HEK293 (cell line): ENCODE results near the gene SPACA6.

Experiments
- BCL11B ChIP-seq: fragments of 450-650 bp; formaldehyde crosslinking; IDR thresholded peaks from 2 replicates; pipeline ENCODE4 v1.5.1; 2016; ENCODE audit warnings: low read depth, missing biosample characterization, missing genetic modification characterization
- KLF8 ChIP-seq: fragments of 450-650 bp; formaldehyde crosslinking; IDR thresholded peaks from 2 replicates; pipeline ENCODE4 v1.5.1; 2016; ENCODE audit warnings: missing biosample characterization, missing genetic modification characterization
- KLF9 ChIP-seq: fragments of 450-650 bp; formaldehyde crosslinking; IDR thresholded peaks from 2 replicates; pipeline ENCODE4 v1.5.1; 2016; ENCODE audit warnings: missing biosample characterization, missing genetic modification characterization, low read depth
- PBX3 ChIP-seq: sonication (generic); formaldehyde crosslinking; IDR thresholded peaks from 2 replicates; pipeline ENCODE4 v1.8.1; 2022; ENCODE audit warnings: mild to moderate bottlenecking, moderate library complexity, missing genetic modification reagents
- SCRT1 ChIP-seq: fragments of 450-650 bp; formaldehyde crosslinking; IDR thresholded peaks from 2 replicates; pipeline ENCODE4 v1.5.1; 2016; ENCODE audit warnings: missing biosample characterization, missing genetic modification characterization, borderline replicate concordance
- SP3 ChIP-seq: fragments of 450-650 bp; formaldehyde crosslinking; IDR thresholded peaks from 2 replicates; pipeline ENCODE4 v1.5.1; 2016; ENCODE audit warnings: missing biosample characterization, missing genetic modification characterization
- SP7 ChIP-seq: fragments of 450-650 bp; formaldehyde crosslinking; IDR thresholded peaks from 2 replicates; pipeline ENCODE4 v1.5.1; 2016; ENCODE audit warnings: missing biosample characterization, missing genetic modification characterization
- ZBTB48 ChIP-seq: fragments of 450-650 bp; formaldehyde crosslinking; IDR thresholded peaks from 2 replicates; pipeline ENCODE4 v1.5.1; 2016; ENCODE audit warnings: missing biosample characterization, missing genetic modification characterization
- ZFP37 ChIP-seq: fragments of 450-650 bp; formaldehyde crosslinking; IDR thresholded peaks from 2 replicates; pipeline ENCODE4 v1.5.1; 2016; ENCODE audit warnings: missing biosample characterization, missing genetic modification characterization
- ZNF157 ChIP-seq: fragments of 450-650 bp; formaldehyde crosslinking; IDR thresholded peaks from 2 replicates; pipeline ENCODE4 v1.5.1; 2016; ENCODE audit warnings: missing biosample characterization, missing genetic modification characterization
- ZNF184 ChIP-seq: fragments of 450-650 bp; IDR thresholded peaks from 2 replicates; pipeline ENCODE4 v1.5.1; 2018; ENCODE audit warnings: missing biosample characterization, mild to moderate bottlenecking, missing genetic modification characterization
- ZNF214 ChIP-seq: fragments of 450-650 bp; formaldehyde crosslinking; IDR thresholded peaks from 2 replicates; pipeline ENCODE4 v1.5.1; 2017; ENCODE audit warnings: missing biosample characterization, mild to moderate bottlenecking, missing genetic modification characterization, borderline replicate concordance
- ZNF221 ChIP-seq: fragments of 450-650 bp; formaldehyde crosslinking; IDR thresholded peaks from 2 replicates; pipeline ENCODE4 v1.5.1; 2017; ENCODE audit warnings: missing biosample characterization, missing genetic modification characterization, borderline replicate concordance
- ZNF266 ChIP-seq: fragments of 450-650 bp; formaldehyde crosslinking; IDR thresholded peaks from 2 replicates; pipeline ENCODE4 v1.5.1; 2016; ENCODE audit warnings: missing biosample characterization, missing genetic modification characterization, low read depth
- ZNF280C ChIP-seq: fragments of 450-650 bp; formaldehyde crosslinking; IDR thresholded peaks from 2 replicates; pipeline ENCODE4 v1.5.1; 2016; ENCODE audit warnings: missing biosample characterization, missing genetic modification characterization
- ZNF354C ChIP-seq: fragments of 450-650 bp; formaldehyde crosslinking; IDR thresholded peaks from 2 replicates; pipeline ENCODE4 v1.5.1; 2016; ENCODE audit warnings: missing biosample characterization, missing genetic modification characterization, low read depth, borderline replicate concordance
- ZNF433 ChIP-seq: fragments of 450-650 bp; formaldehyde crosslinking; IDR thresholded peaks from 2 replicates; pipeline ENCODE4 v1.5.1; 2016; ENCODE audit warnings: missing biosample characterization, missing genetic modification characterization, low read depth
- ZNF501 ChIP-seq: fragments of 450-650 bp; formaldehyde crosslinking; IDR thresholded peaks from 2 replicates; pipeline ENCODE4 v1.5.1; 2016; ENCODE audit warnings: missing biosample characterization, missing genetic modification characterization
- ZNF521 ChIP-seq: fragments of 450-650 bp; formaldehyde crosslinking; IDR thresholded peaks from 2 replicates; pipeline ENCODE4 v1.5.1; 2017; ENCODE audit warnings: missing biosample characterization, mild to moderate bottlenecking, missing genetic modification characterization
- ZNF529 ChIP-seq: fragments of 450-650 bp; formaldehyde crosslinking; IDR thresholded peaks from 2 replicates; pipeline ENCODE4 v1.5.1; 2017; ENCODE audit warnings: missing genetic modification characterization, missing biosample characterization; ENCODE audit not compliant: insufficient replicate concordance
- ZNF585B ChIP-seq: fragments of 450-650 bp; formaldehyde crosslinking; IDR thresholded peaks from 2 replicates; pipeline ENCODE4 v1.5.1; 2016; ENCODE audit warnings: missing biosample characterization, missing genetic modification characterization
- ZNF621 ChIP-seq: fragments of 450-650 bp; formaldehyde crosslinking; IDR thresholded peaks from 2 replicates; pipeline ENCODE4 v1.5.1; 2017; ENCODE audit warnings: missing biosample characterization, missing genetic modification characterization
- ZNF654 ChIP-seq: fragments of 450-650 bp; formaldehyde crosslinking; IDR thresholded peaks from 2 replicates; pipeline ENCODE4 v1.5.1; 2016; ENCODE audit warnings: low read depth, missing biosample characterization, missing genetic modification characterization
- ZSCAN16 ChIP-seq: fragments of 450-650 bp; formaldehyde crosslinking; IDR thresholded peaks from 2 replicates; pipeline ENCODE4 v1.5.1; 2016; ENCODE audit warnings: missing biosample characterization, missing genetic modification characterization
- TF ChIP-seq, protein P1 (sequence below): fragments of 450-650 bp; formaldehyde crosslinking; IDR thresholded peaks from 2 replicates; pipeline ENCODE4 v1.5.1; 2016; ENCODE audit warnings: missing biosample characterization, missing genetic modification characterization, low read depth
- TF ChIP-seq, protein P2 (sequence below): fragments of 450-650 bp; formaldehyde crosslinking; IDR thresholded peaks from 2 replicates; pipeline ENCODE4 v1.5.1; 2016; ENCODE audit warnings: missing biosample characterization, missing genetic modification characterization, borderline replicate concordance
- TF ChIP-seq, protein P3 (sequence below): fragments of 450-650 bp; formaldehyde crosslinking; IDR thresholded peaks from 2 replicates; pipeline ENCODE4 v1.5.1; 2016; ENCODE audit warnings: missing biosample characterization, missing genetic modification characterization, low read depth
- TF ChIP-seq, protein P4 (sequence below): fragments of 450-650 bp; formaldehyde crosslinking; optimal IDR thresholded peaks from 2 replicates; pipeline ENCODE3; 2016; ENCODE audit warnings: missing biosample characterization, mild to moderate bottlenecking, missing genetic modification characterization

Gene SPACA6

DNA sequence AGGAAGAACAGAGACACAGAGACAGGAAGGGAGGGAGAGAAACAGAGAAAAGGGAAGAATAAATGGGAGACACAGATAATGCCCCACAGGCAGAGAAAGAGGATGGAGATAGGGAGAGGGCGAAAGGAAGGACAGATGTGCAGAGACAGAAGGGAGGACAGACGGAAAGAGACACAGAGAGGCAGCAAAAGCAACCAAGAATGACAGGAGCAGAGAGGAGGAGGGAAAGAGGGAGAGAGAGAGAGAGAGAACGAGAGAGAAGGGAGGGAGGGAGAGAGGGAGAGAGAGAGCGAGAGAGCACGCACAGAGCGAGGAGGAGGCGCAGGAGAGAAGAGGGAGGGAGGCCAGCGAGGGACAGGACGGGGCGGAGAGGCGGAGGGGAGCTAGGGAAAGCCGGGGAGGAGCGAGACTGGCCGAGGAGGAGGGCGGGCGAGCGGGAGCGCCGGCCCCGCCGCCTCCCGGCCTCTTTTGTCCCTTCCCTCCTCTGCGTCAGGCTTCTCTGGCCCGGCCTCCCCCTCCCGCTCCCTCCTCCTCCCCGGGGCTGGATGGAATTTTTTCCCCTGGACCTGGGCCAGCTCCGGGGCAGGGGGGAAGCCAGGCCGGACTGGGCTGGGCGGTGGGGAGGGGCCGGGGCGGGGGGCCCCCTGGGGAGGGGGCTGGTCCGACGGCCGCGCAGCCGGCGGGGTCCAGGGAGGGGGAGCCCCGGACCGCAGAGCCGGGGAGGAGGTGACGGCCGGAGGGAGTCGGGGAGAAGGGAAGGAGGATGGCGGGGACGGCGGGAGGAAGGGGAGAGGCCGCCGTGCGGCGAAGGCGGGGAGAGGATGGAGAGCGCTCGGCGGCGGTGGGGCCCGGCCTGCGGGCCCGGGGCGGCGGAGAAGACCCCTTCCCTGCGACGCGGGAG, 4.2 kb upstream of the SPACA6 start (continued):
- no peak for TF ChIP-seq PBX3 (CRISPR knock-in tag)
- peak; percentile 86 for TF ChIP-seq ZBTB48 (tag by site-specific recombination)
- no peak for TF ChIP-seq ZNF529 (tag by site-specific recombination)
- peak; percentile 47 for TF ChIP-seq KLF9 (tag by site-specific recombination)
- TF ChIP-seq ZNF585B: no peak
- TF ChIP-seq, protein P1, sequence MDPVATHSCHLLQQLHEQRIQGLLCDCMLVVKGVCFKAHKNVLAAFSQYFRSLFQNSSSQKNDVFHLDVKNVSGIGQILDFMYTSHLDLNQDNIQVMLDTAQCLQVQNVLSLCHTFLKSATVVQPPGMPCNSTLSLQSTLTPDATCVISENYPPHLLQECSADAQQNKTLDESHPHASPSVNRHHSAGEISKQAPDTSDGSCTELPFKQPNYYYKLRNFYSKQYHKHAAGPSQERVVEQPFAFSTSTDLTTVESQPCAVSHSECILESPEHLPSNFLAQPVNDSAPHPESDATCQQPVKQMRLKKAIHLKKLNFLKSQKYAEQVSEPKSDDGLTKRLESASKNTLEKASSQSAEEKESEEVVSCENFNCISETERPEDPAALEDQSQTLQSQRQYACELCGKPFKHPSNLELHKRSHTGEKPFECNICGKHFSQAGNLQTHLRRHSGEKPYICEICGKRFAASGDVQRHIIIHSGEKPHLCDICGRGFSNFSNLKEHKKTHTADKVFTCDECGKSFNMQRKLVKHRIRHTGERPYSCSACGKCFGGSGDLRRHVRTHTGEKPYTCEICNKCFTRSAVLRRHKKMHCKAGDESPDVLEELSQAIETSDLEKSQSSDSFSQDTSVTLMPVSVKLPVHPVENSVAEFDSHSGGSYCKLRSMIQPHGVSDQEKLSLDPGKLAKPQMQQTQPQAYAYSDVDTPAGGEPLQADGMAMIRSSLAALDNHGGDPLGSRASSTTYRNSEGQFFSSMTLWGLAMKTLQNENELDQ: no peak
- TF ChIP-seq ZNF214: no peak
- no peak; the same call in 1 of the 2 replicates for TF ChIP-seq BCL11B (tag by site-specific recombination)
- peak; percentile 55; the same call in 1 of the 2 replicates for TF ChIP-seq ZNF157 (tag by site-specific recombination)
- TF ChIP-seq SP7: peak; percentile 93
- TF ChIP-seq SP3 (tag by site-specific recombination): peak; percentile 93
- no peak for TF ChIP-seq ZNF621 (tag by site-specific recombination)
- TF ChIP-seq ZNF280C (tag by site-specific recombination): no peak
- TF ChIP-seq, protein P2, sequence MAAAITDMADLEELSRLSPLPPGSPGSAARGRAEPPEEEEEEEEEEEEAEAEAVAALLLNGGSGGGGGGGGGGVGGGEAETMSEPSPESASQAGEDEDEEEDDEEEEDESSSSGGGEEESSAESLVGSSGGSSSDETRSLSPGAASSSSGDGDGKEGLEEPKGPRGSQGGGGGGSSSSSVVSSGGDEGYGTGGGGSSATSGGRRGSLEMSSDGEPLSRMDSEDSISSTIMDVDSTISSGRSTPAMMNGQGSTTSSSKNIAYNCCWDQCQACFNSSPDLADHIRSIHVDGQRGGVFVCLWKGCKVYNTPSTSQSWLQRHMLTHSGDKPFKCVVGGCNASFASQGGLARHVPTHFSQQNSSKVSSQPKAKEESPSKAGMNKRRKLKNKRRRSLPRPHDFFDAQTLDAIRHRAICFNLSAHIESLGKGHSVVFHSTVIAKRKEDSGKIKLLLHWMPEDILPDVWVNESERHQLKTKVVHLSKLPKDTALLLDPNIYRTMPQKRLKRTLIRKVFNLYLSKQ (tag by site-specific recombination): no peak
- TF ChIP-seq ZFP37 (tag by site-specific recombination): no peak
- TF ChIP-seq, protein P3, sequence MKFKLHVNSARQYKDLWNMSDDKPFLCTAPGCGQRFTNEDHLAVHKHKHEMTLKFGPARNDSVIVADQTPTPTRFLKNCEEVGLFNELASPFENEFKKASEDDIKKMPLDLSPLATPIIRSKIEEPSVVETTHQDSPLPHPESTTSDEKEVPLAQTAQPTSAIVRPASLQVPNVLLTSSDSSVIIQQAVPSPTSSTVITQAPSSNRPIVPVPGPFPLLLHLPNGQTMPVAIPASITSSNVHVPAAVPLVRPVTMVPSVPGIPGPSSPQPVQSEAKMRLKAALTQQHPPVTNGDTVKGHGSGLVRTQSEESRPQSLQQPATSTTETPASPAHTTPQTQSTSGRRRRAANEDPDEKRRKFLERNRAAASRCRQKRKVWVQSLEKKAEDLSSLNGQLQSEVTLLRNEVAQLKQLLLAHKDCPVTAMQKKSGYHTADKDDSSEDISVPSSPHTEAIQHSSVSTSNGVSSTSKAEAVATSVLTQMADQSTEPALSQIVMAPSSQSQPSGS (tag by site-specific recombination): no peak
- no peak for TF ChIP-seq ZNF221 (tag by site-specific recombination)
- peak; percentile 23 for TF ChIP-seq SCRT1
- peak; percentile 84 for TF ChIP-seq ZNF501
- no peak for TF ChIP-seq ZNF654 (tag by site-specific recombination)
- peak; percentile 96 for TF ChIP-seq KLF8 (tag by site-specific recombination)
- TF ChIP-seq ZNF266: peak; percentile 59; the same call in 1 of the 2 replicates
- TF ChIP-seq ZNF433 (tag by site-specific recombination): no peak
- TF ChIP-seq ZSCAN16 (tag by site-specific recombination): peak; percentile 74; the same call in 1 of the 2 replicates
- no peak for TF ChIP-seq ZNF521 (tag by site-specific recombination)
- TF ChIP-seq ZNF354C (tag by site-specific recombination): no peak
- TF ChIP-seq, protein P4, sequence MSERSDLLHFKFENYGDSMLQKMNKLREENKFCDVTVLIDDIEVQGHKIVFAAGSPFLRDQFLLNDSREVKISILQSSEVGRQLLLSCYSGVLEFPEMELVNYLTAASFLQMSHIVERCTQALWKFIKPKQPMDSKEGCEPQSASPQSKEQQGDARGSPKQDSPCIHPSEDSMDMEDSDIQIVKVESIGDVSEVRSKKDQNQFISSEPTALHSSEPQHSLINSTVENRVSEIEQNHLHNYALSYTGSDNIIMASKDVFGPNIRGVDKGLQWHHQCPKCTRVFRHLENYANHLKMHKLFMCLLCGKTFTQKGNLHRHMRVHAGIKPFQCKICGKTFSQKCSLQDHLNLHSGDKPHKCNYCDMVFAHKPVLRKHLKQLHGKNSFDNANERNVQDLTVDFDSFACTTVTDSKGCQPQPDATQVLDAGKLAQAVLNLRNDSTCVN (tag by site-specific recombination): peak; percentile 50
- no peak for TF ChIP-seq ZNF184 (tag by site-specific recombination)
